M059J (cell line): ENCODE results near the gene CALML3. TPM values are rescaled to one million over a fixed set of nuclear protein-coding genes. Genes with fewer than 3 reads are reported as not detected.

Source experiments
- DNase-seq: peaks from one replicate; pipeline ENCODE4 v3.0.0-alpha.2; 2012; ENCODE audit warnings: low read depth
- total RNA-seq: library from RNA; depleted of rRNA; stranded (reverse); fragments of >200 nt; shearing (Covaris generic); gene quantifications from 2 replicates; pipeline ENCODE4 v1.2.3, GENCODE V29; 2014

The CALML3 gene
- total RNA-seq, 1 experiment from 2014 or later, result not detected

- no peak for DNase-seq
Observed at GRCh38 chr10:5491477-5491876, 33.3 kb upstream of the CALML3 start.

- no peak for DNase-seq
Observed at GRCh38 chr10:5492322-5492855, 32.4 kb upstream of the CALML3 start.

DNA sequence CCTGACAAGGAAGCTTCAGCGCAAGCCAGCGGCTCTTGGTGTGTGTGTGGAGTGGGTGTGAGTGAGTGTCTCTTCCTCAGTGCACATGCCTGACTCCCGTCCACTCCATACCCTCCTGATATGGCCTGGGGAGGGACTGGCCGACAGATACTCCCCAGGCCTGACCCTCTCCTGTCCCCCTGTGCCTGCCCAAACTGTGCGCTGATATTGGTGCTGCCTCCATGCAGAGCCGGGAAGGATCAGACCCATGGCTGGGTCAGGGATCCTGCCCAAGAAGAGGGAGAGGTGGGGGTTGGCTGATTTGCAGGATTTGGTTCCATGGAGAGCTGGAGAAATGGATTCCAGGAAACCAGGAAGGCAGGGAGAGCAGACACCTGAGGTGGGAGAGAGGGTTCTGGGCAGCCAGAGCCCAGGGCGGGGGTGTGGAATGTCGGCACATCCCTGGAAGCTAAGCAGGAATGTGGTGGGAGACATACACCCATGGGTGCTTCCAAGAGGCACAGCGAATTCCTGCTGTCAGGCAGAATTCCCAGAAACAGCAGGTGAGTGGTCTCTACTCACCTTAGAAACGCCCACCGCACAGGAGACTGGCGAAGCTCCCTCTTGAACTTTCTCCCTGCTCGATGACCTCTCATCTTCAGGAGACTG is 31.7 kb upstream of the CALML3 start:
- DNase-seq, result no peak

DNA sequence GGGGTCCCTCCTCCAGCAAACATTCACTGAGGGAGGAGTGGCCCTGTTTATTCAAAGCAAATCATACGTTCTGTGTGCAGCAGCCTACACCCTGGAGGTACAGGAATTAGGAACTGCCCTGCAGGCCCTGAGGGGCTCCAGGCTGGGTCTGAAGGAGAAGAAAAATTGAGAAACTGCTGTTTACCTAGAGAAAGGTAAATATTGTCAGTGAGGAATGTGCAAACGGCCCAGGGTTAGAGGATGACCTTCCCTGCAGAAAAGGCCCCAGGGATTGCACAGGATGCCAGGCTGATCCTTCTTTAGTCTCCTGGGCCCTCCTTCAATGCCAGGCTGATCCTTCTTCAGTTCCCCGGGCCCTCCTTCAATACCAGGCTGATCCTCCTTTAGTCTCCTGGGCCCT is 31.1 kb upstream of the CALML3 start:
- DNase-seq, result no peak

GRCh38 chr10:5494611-5495010 is 30.1 kb upstream of the CALML3 start:
- DNase-seq, result no peak

DNA sequence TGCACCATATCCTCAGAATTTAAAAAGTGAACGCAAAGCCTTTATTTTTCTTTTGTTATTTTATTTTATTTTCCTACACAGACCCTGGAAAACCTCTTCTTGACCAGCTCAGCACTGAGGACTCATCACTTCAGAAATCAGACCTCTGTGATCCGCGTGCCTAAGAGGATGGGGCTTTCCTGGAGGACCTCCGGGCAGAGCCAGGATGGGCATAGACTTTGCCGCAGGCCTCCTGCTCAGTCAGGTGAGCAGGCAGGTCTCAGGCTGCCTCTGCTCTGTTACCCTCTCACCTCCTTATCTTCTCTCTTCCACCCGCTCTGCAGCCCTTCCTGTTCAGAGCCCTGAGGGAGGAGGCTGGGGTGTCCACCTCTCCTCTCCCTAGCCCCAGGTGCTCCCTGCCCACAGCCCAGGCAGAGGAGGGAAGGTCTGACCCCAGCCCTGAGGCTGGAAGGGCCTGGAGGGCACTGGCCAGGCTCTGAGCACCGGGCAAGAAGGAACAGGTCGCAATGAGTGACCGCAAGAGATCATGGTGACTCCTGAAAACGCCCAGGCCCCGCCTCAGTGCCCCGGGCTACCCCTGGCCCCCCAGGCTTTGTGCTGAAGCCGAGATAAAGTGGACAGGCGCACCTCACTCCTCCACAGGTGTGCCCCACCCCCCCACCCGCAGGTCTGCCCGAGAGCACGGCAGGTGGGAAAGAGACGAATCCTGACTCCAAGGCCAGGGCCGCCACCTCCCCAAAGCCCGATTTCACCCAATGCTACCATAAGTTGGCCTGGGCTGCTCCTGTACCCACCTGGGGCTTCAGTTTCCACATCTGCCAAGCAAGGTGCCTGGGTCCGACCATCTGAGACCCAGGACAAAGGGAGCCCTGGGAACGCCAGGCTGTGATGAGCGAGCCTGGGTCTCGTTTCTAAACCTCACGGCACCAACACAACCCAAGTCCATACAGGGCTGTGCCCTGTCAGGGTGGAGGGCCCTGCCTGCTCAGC is 28.2 kb upstream of the CALML3 start:
- DNase-seq, result no peak

GRCh38 chr10:5497289-5497688 is 27.5 kb upstream of the CALML3 start:
- DNase-seq, result no peak

DNA sequence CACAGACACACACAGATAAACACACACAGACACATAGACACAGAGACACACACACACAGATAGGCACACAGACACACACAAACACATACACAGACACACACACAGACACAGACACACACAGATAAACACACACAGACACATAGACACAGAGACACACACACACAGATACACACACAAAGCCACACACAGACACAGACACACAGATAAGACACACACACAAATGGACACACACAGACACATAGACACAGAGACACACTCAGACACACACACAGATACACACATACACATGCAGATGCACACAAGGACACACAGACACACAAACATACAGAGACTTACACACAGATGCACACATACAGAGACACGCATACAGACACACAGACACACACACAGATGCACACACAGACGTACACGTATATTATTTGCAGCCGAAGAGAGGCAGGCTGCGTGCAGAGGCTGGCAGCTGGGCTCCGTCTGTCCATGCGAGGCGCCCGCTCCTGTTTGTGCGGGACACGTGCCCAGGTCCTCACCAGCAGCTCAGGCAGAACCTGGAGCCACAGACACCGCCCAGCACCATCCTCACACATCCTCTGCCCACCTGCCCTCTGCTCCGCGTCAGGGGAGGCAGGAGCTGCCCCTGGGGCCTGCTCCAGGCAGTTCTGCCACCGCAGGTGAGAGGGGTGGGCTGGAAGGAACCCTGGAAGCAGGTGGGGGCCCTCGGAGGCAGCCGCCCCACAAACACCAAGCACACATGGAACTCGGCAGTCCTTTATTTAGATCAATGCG is 26.6 kb upstream of the CALML3 start:
- no peak for DNase-seq

- DNase-seq, result no peak
Observed at GRCh38 chr10:5498791-5499492, 25.8 kb upstream of the CALML3 start.

DNA sequence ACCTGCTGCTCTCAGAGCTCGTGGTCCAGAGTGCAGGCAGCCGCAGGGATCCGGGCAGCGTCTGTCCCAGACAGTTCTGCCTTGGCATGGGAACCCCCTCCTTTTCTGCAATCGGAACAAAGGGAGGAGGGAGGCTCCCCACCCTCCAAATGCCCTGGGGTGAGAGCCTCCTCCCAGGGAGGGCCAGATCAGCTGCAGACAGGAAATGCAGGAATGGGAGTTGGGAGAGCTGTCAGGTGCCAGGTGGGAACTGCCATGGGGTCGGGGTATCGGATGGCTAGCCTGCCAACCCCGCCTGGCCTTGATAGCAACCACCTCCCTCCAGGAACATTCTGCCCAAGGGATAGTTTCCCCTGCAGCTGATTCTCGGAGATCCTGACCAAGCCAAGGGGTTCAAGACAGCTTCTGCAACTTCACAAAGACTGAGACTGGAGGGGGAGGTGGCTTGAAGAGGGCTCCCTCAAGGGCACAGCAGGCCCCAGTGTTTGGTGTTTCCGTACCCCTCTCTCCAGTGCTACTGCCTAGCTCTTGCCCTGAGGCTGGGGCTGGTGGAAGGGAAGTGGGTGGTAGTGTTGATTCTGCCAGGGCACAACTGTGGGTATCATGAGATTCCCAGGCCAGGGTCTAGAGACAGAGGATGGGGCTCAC is 25.1 kb upstream of the CALML3 start, which contains the start of gene CALML5:
Gene CALML5, minus strand, starts transcription at position 78 of the 648 bp plus-strand sequence. CDS start 132 bp downstream, outside the sequence.
- no peak for DNase-seq

- DNase-seq, result no peak
Observed at GRCh38 chr10:5500162-5500670, 24.5 kb upstream of the CALML3 start.

DNA sequence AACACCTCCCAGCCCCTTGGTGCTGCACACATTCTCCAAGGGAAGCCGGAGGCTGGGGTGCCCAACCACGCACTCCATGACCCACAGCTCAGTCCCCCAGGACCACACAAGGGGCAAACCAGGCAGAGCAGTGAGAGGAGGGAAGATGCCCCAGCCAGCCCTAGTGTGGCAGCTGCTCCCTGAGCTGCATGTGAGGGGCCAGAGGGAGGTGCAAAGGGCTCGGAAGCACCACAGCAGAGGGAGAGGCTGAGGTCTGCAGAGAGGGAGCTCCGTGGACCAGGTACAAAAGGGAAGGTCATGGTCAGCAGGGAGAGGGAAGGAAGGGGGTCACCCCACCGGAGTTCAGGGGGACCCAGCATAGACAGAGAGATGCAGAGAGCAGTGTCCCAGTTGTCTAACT is 23.9 kb upstream of the CALML3 start:
- DNase-seq, result no peak

GRCh38 chr10:5502061-5502521 is 22.7 kb upstream of the CALML3 start:
- no peak for DNase-seq

- no peak for DNase-seq
Observed at GRCh38 chr10:5502571-5503476, 21.9 kb upstream of the CALML3 start.

GRCh38 chr10:5503477-5503835 is 21.3 kb upstream of the CALML3 start:
- DNase-seq, result no peak

DNA sequence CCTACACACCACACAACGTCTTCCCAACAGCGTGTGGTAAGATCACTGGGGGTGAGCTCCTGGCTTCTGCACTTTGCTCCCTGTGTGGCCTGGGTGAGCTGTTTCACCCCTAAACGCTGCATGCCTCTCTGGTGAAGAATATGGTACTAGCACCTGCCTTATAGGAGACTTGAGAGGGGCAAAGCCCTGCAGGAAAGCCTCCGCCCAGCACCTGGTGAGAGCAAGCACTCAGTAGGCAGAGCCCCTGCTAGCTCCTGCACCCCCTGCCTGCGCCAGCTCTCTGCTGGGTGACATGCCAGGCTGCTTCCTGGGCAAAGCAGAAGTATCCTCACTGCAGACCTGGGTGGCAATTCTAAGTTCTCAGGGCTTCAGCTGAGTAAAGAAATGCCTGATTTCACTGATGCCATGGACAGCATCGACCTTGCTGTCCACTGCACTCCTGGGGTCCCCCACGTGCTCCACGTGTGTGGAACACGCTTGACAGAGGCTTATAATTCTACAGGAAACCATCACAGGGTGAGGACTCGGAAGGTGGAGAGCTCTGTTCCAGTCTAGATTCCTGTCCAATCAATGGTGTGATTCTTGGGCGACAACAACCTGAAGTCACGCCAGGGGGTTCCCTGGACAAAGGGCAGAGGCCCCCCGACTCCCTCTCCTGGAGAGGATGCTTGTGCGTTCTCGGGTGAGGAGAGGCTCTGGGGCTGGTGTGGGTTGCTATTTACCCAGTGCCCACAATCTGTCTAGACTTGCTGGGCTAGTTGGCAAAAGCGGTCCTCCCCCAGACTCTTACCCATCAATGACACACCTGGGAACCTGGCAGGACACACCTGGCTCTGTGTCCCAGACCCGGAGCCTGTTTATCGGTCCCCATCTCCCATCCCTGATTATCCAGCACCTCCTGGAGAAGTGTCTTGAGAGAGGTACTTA is 20.4 kb upstream of the CALML3 start:
- no peak for DNase-seq

DNA sequence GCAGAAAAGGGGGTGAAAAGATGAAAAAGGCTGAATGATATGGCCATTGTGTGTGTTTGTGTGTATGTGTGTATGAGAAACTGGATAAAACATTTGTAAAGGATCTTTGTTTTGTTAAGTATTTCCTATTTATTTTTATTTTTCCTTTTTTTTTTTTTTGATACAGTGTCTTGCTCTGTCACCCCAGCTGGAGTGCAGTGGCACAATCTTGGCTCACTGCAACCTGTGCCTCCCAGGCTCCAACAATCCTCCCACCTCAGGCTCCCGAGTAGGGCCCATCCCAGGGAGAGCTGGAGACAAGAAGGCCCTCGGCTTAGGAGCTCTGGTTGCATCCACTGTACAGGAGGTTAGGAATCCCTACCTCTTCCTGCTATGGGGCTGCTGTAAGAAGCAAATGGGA is 18.5 kb upstream of the CALML3 start:
- DNase-seq, result no peak
